ENCODE measurements around the gene UBE2U.
"Not testable (repeated sequence)": the region's sequence is repeated elsewhere in the genome, so short reads cannot be mapped to it uniquely, and the experiment has no call there.

UBE2U gene

DNA sequence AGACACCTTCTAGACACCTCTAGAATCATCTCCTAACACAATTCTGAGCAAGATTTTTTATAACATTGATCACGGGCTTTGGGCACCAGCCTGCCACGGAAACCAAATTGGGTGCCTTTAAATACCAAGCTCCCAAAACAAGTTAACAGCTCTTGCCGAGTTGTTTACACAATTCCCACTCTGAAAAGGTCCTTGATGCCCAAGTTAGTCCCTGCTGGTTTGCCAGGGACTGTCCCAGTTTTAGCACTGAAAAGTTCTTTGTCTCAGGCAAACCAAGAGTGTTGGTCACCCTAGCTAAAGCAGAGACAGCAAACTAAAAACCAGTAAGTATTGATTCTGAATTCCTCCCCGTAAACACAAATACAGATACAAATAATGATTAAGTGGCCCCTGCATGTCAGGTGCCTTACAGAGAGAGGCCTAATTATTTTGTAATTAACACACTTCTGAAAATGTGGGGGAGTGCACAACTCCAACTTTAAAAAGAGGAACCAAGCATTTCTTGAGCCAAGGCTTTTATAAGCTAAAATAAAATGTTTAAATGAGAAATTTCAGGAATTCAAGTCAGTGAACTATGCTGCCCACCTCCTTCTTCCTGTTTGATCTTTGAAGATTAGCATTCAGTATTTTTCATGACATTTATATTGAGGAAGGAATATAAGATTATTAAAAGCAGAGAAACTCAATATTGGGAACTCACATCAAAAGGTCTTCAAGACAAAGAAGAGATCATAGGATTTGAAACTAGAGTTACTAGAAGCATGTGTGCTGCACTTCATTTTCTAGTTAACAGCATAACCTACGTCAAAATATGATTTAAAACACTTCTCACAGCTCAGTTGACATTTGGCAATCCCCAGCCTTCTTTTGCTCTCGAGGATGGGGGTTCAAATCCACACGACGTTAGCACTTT lies 9.0 kb upstream of the UBE2U start:
- DNase-seq: no peak

DNA sequence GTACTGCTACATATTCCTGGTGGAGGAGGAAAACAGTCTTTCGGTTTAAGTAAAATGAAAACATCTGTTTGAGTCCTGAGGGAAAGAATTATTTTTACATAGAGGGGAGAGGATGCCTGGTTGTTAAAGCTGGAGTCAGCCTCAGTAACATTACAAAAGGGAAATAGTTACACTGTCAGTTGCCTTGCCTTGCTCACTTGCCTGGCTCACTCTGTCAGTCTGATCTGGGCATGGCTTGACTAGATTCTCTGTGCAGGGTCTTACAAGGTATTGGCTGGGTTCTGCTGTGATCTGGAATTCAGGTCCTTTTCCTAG lies 8.4 kb upstream of the UBE2U start:
- no peak for DNase-seq

DNA sequence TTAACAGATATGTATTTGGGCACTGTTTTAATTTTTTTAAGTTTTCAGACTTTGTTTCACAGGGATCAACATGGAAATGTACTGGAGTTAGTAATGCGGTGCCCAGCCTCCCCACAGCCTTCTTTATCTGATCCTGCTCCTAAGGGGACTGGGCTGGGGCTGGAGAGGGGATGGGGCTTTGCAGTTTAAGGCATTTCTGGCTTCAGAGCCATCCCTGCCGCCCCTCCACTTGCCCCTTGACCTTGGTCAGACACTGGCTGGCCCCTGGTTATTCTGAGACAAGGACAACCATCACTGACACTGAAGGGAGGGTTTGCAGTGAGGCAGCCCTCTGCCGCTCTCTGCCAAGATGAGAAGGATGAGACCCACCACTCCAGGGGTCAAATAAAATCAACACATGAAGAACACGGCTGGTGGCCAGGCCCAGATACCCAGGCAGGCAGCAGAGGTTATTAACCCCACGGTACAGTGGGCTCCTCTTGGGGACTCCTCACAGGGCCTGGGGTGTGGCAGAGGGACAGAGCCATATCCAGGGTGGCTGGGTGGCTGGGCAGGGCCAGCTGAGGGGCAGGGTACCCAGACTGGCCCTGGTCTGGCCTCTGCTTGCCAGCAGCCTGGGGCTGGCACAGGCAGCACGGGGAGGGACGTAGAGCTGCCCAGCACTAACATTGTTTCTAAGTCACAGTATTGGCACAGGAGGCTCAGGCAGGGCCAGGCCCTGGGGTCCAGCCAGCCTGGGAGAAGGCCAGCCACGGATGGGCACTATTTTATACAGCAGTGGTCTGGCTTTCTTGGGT lies 7.2 kb upstream of the UBE2U start:
- no peak for DNase-seq

DNA sequence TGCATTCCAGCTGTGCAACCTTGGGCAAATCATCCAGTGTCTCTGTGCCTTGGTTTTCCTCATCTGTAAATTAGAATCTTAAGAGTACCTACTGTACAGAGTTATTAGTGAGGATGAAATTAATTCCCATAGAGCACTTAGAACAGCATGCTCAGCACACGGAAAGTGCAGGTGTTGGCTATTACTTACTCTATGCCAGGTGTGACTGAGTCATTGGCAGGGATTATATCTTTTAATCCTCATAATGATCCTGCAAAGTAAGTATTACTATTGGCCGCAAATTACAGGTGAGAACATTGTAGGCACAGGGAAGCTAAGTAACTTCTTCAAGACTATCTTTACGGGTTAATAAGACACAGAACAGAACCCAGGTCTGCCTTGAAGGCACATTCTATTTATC lies 6.3 kb upstream of the UBE2U start:
- DNase-seq: no peak

DNA sequence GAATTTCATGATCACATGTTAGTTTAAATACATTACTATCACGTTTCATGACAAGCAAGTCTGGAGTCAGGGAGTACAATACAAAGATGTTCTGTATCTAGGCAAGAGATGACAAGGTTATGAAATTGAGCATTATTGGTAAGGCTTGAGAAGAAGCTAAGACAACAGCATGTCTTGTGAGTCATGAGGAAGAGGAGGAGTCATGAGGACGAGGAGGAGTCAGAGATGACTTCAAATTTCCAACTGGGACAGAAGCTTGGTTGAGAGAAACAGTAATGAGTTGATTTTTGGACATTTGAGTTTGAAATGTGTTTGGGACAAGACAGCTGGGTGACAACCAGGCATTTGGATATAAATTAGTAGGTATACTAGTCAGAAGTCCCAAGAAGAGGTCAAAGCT lies 4.3 kb upstream of the UBE2U start:
- DNase-seq: no peak

DNA sequence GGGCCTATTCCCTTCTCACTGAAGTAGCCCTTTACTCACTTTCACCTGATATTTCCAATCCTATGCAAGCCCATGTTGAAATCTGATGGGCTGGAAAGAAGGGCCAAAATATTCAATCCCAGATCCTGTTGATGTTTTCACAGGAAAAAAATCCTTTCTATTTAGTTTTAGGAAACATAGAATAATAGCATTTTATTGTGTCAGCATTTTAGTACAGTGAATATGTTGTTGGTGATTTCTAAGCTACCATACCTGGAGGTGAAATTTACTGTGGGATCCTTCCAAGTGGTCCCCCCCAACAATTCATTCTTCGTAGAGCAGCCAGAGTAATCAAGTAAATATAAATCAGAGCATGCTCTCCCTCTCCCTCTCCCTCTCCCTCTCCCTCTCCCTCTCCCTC lies 3.4 kb upstream of the UBE2U start:
- no peak for DNase-seq

DNA sequence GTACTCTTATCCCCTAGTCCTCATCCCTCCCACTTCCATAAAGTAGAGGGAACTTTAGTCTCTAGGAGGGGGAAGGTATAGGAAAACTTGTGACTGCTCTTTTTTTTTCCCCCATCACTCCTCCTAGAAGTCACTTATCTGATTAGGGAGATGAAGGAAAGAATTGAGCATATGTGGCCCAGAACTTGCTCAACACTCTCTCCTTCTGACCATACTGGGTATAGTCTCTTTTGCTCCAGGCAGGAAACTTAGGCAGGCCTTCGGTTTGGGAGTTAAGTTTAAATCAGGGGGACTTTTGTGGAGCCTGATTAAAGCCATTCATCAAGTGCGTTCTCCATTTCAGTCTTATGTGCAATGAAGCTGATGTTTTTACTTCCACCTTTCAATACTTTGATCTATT lies 5.8 kb downstream of the UBE2U start:
- no peak for DNase-seq

DNA sequence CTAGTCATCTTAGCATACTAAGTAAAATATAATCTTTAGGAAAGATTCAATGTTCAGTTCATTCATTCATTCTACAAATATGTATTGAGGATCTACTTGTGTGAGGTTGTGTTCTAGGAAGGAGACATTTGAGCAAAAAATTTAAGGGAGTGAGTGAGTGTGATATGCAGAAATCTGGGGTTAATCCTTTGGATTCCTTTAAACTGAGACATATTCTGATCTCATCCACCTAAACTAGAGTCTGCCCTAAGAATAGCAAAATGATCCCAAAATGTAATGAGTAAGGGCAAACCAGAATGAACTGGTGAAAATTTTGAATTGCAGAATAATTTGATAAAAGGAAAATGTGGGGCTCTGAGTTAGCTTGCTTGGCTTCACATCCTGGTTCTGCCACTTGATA lies 8.6 kb downstream of the UBE2U start:
- no peak for DNase-seq

DNA sequence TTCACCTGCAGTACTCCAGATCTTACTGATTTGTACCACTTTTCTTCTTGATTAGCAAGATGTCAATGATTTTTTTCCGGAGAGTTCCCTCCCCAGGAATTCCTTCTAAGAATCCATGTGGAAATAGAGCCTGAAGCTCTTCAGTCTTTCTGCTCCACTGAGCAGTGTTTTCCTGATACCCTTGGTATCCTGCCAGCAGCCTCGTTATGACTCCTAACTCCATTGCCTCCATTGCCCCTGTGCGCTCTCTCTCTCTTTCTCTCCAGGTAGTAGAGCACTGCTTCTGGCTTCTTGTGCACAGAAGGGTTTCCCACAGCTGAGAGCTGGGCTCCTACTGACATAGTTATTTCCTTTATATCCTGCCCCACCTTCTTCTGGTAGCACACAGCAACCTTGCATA lies 12.2 kb downstream of the UBE2U start:
- no peak for DNase-seq

DNA sequence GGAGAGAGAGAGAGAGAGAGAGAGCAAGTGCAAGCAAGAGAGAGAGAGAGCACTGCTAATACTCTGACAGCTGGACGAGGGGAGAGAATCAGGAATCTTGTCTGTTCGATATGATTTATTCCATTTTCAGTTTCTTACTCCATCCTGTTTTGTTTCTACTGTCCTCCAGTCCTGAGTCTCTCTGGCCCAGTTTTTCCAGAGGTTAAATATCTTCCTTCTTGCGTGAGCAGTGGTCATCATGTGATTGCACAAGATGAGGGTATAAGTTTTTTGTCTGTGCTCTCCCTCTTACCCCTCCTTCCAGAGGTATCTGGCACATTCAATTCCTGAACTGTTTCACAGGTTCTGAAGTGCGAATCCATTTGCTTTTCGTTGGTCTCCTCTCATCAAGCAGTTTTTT lies 16.8 kb downstream of the UBE2U start:
- no peak for DNase-seq

DNA sequence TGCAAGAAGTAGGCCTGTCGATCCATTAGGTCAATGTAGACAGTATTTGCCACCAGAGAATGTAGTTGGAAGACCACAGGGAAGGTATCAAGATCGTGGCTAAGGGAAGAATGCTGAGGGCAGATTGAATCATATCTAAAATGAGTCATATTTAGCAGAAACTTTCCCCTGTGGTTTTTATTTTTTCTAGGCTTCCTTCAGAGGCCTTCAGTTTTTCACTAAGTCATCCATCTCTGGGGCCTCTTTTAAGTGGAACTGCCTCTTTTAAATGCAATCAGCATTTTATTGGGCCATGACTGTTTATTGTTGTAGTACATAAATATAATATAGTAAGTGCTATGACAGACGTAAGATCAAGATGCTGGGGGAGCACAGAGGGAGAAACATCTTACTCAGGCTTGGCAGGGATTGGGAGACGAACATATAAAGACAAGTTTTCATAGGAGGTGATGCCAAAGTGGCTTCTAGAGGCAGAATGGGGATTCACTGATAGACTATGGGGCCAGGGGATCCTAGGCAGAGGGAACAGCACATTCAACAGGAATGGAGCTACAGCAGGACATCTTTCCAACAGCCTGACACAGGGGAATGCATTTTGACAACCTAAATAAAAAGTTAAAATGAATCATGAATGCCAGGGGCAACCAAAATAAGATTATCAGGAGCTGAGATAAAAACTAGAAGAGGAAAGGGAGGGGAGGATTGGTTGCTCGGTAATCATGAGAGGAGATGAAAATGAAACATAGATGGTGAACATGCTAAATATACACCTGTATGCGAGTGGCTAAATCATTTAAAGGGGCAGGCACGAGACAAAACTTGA lies 20.1 kb downstream of the UBE2U start:
- DNase-seq: no peak

DNA sequence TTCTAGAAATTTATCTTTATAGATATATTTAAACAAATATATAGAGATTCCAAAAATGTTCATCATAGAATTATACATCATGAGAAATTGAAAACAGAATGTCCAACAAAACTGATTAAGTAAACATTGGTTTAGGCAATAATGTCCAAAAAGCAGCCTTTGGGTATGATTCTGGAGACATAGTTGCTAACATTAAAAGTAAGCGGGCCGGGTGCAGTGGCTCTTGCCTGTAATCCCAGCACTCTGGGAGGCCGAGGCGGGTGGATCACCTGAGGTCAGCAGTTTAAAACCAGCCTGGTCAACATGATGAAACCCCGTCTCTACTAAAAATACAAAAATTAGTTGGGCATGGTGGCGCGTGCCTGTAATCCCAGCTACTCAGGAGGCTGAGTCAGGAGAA lies 20.8 kb downstream of the UBE2U start:
- not testable (repeated sequence) for DNase-seq

DNA sequence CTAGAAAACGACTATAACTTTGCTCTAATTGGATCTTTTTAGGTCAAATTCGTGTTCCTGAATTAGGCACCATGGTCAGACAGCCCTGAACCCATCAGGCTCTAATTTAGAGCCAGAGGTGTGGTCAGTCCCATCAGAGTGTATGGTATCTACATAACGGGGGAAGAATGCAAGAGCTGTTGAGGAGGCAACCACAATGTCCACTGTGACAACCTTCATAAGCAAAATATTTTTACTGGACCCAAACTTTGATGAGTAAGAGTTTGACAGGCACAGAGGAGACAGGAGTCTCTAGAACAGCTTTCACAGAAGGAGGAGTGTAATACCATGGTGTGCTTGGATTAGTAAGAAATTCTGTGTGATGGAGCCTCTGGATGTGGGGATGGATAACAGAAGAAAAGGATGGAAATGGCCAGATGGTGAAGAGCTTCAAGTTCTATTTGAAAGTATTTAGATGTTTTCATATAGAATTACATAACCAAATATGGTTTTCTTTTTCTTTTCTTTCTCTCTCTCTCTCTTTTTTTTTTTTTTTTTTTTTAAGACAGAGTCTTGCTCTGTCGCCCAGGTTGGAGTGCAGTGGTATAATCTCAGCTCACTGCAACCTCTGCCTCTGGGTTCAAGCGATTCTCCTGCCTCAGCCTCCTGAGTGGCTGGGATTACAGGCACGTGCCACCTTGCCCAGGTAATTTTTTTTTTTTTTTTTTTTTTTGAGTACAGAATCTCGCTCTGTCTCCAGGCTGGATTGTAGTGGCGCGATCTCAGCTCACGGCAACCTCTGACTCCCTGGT lies 24.9 kb downstream of the UBE2U start:
- no peak for DNase-seq

DNA sequence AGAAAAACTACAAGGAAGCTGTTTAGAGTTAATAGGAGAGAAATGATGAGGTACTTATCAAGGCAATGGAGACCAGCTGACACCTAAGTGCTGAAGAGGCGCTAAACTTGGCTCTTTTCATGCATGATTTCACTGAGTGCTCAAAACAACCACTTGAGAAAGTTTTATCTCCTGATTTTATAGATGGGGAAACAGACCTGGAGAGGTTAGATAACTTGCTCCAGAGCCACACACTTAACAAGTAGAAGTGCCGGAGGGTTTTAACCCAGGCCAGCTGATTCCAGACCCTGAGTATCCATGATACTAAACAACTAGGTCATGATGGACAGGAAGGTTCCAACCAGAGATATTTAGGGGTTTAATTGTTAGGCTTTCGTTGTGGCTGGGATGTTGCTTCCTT lies 25.9 kb downstream of the UBE2U start:
- DNase-seq: no peak

DNA sequence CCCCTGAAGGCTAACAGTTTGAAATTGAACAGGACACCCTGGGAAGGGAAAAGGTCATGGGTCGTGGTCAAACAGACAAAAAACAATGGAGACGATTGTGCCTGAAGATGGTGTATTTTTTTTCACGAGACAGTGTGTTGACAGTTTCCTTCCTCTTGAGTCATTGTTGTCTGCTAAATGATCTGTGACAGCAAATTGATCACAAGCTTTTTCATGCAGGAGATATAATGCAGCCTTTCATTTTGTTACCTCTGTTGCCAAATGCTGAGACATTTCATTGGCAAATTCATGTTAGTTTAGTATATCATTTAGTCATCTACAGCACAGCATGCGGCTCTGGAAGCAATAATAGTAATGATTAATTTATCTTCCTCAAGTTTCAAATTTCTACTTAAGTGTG lies 27.7 kb downstream of the UBE2U start:
- DNase-seq: no peak

DNA sequence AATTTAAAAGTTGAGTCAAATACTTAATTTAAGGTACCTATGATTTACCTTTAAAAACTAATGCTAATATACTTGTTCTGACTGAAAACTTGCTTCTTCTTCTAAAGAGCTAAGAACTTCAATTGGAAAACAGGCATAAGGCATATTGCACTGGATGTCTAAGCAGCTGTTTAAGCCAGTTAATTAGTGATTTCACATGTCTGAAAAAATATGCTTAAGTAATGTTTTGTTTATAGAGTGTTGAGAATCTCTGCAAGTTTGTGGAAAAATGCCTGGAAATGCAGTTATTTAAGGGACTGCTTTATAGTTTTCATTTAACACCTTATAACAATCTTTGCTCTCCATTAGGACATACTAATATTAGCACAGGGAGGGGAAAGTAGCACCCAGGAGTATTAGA lies 28.2 kb downstream of the UBE2U start:
- DNase-seq: no peak

DNA sequence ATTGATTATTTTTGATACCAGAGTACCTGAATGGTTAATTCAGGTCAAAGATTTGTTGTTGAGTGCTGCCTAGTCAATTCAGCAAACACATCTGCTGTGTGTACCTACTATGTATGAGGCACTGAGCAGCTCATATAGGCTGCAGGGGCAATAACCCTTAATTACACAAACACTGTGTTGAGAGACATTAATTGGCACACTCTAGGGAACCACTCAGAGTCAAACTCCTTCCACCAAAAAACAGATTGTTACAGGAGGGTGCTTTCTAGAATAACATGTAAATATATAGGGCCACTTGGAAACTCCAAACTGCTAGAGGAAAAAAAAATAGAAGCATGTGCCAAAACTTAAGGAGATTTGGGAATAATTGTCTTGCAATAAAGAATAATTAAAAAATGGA lies 31.3 kb downstream of the UBE2U start:
- DNase-seq: no peak

DNA sequence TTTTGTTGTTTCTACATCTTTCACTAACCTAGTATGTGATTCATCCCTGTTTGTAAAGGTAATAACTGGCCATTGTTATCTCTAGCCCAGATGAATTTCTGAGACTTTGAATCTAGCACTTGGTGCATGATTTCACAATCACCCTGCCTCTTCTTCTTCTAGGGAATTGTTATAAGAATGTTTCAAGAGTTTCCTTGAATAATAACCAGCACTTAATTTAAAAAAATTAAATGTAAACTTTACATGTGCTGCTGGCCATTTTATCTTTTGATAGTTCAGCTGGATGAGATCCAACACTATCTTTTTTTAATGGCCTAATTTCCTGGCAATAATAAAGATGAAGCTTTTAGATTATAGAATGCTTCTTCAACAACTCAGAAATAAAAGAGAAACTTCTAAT lies 31.8 kb downstream of the UBE2U start:
- DNase-seq: no peak

DNA sequence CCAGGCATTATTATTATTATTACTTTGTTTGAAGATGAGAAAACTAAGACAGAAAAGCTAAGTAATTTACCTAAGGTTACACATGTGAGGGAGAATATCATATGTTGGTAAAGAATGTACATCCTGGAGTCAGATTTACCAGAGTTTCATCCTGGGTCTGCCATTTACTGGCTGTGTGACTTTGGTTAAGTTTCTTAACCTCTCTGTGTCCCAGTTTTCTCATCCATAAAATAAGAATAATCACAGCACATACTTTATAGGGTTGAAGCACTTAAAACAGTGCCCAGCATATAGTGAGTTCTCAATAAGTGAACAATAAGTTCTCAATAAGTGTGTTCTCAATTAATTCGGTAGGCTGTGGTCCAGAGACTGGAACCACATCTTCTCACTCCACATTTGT lies 32.5 kb downstream of the UBE2U start:
- DNase-seq: no peak

DNA sequence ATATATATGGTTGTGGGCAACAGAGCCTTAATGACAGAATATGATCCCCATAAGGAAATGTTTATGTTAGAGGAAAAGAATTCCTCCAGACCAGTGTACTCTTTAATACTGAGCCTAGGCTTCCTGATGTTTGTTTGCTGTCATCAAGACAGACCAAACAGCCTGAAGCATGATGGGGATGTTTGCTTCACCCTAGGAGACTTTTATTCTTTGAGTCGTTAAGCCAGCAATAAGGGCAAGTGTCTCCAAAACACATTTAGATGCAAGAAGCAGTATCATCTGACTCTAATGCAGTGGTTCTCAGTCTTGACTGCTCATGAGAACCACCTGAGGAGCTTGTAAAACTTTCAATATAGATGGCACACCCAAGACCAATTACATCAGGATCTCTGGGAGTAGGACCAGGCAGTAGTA lies 33.1 kb downstream of the UBE2U start:
- no peak for DNase-seq

DNA sequence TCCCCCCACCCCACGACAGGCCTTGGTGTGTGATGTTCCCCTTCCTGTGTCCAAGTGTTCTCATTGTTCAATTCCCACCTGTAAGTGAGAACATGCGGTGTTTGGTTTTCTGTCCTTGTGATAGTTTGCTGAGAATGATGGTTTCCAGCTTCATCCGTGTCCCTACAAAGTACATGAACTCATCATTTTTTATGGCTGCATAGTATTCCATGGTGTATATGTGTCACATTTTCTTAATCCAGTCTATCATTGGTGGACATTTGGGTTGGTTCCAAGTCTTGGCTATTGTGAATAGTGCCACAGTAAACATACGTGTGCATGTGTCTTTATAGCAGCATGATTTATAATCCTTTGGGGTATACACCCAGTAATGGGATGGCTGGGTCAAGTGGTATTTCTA lies 36.1 kb downstream of the UBE2U start:
- DNase-seq: not testable (repeated sequence)

DNA sequence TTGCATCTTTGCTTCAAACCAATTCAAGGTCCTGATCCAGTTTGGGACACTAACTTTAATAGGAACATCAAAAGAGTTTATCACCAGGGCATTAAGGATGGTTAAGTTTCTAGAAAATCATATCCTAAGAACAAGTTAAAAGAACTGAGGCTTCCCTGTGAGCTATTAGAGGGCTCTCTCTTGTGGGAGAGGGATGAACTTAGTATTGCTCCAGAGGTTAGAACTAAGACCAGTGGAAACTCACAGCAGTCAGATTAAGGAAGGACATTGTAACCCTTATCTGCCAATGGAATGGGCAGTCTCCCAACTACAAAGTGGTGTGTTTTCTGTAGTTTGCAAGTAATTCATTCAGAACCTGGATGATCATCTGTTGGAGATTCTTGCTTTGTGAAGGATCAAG lies 36.8 kb downstream of the UBE2U start:
- DNase-seq: no peak

DNA sequence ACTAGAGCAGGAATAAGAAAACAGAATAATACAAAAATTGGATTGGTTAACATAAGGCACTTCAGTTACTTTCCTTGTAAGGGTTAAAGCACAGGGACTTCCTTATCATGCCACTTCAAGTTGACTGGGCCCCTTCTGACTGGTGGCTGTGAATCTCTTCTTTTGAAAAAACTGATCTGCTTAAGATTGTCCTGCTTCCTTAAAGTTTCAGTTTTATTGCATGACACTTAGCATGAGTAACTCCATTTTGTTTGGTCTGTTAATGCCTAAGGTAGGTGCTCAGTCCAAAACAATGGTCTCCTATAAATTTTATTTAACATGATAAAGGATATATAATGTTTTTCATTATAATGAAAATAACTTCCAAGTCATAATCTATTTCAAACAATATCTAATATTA lies 37.6 kb downstream of the UBE2U start:
- no peak for DNase-seq

Data from CD4-positive, alpha-beta T cell treated with Interferon gamma for 1 hour (primary cell).